IMR-90 (cell line): ENCODE results near the gene TBC1D22A. TPM values are rescaled to one million over a fixed set of nuclear protein-coding genes. Genes with fewer than 3 reads are reported as not detected.

Source experiments
- ATAC-seq: fragments of 200-7000 bp; cut with Tn5 transposase; 2 replicates; pipeline ENCODE4 v1.9.1; 2020; ENCODE audit warnings: low read depth, mild to moderate bottlenecking, moderate library complexity
- BruUV-seq: library from RNA; stranded (reverse); fragments of 400-500 nt; replicated peaks from 2 replicates; lab custom pipeline; 2021; lab: Mats Ljungman, UMichigan
- CTCF ChIA-PET: fragments of 300-600 bp; formaldehyde crosslinking; extraction: SDS; loops from one replicate; lab custom pipeline; 2021; ENCODE audit warnings: antibody characterized with exemption; lab: Yijun Ruan, JAX
- POLR2A ChIA-PET: fragments of 300-600 bp; sonication (Branson Sonifier 250); formaldehyde crosslinking; loops from one replicate; lab custom pipeline; 2022; ENCODE audit warnings: antibody characterized with exemption; ENCODE audit not compliant: unreplicated experiment; lab: Charles Lee
- DNase-seq: peaks from one replicate; pipeline ENCODE4 v3.0.0; 2013
- H2AFZ ChIP-seq: replicated peaks from 2 replicates; pipeline ENCODE3; 2013; ENCODE audit warnings: low read length, mild to moderate bottlenecking; ENCODE audit not compliant: poor library complexity
- H2AK5ac ChIP-seq: 2 replicates; pipeline ENCODE4 v1.6.1; 2013; ENCODE audit warnings: low read depth, low read length, inconsistent platforms
- H2AK9ac ChIP-seq: replicated peaks from 2 replicates; pipeline ENCODE3; 2013; ENCODE audit warnings: mild to moderate bottlenecking, low read depth, low read length, moderate library complexity; ENCODE audit not compliant: poor library complexity
- H2BK120ac ChIP-seq: 2 replicates; pipeline ENCODE4 v1.6.1; 2013; ENCODE audit warnings: low read depth, low read length, inconsistent platforms
- H2BK15ac ChIP-seq: 3 replicates; pipeline ENCODE4 v1.6.1; 2013; ENCODE audit warnings: low read depth, low read length, inconsistent platforms
- H2BK20ac ChIP-seq: 2 replicates; pipeline ENCODE4 v1.6.1; 2013; ENCODE audit warnings: low read depth, mild to moderate bottlenecking, inconsistent platforms, low read length, moderate library complexity
- H2BK5ac ChIP-seq: 2 replicates; pipeline ENCODE4 v1.6.1; 2013; ENCODE audit warnings: mild to moderate bottlenecking, low read depth, low read length, inconsistent platforms; ENCODE audit not compliant: poor library complexity, severe bottlenecking
- H3K14ac ChIP-seq: replicated peaks from 2 replicates; pipeline ENCODE4 v1.6.1; 2013; ENCODE audit warnings: low read depth, low read length, inconsistent platforms
- H3K18ac ChIP-seq: 2 replicates; pipeline ENCODE4 v1.6.1; 2013; ENCODE audit warnings: low read depth, low read length, control low read depth
- H3K23ac ChIP-seq: 2 replicates; pipeline ENCODE4 v1.6.1; 2013; ENCODE audit warnings: low read depth, low read length, inconsistent platforms
- H3K27ac ChIP-seq: 2 replicates; pipeline ENCODE4 v1.5.1; 2013; ENCODE audit warnings: mild to moderate bottlenecking, control low read depth, low read length; ENCODE audit not compliant: insufficient read depth
- H3K27me3 ChIP-seq: 2 replicates; pipeline ENCODE4 v1.6.1; 2013; ENCODE audit warnings: low read length; ENCODE audit not compliant: control insufficient read depth, insufficient read depth
- H3K36me3 ChIP-seq: 2 replicates; pipeline ENCODE4 v1.6.1; 2013; ENCODE audit warnings: low read length, mixed read lengths; ENCODE audit not compliant: control insufficient read depth, insufficient read depth
- H3K4ac ChIP-seq: 2 replicates; pipeline ENCODE4 v1.6.1; 2013; ENCODE audit warnings: low read depth, low read length, inconsistent platforms
- H3K4me1 ChIP-seq: 2 replicates; pipeline ENCODE4 v1.6.1; 2013; ENCODE audit warnings: low read length, mixed read lengths; ENCODE audit not compliant: control insufficient read depth, insufficient read depth
- H3K4me2 ChIP-seq: 2 replicates; pipeline ENCODE4 v1.6.1; 2013; ENCODE audit warnings: low read depth, mild to moderate bottlenecking, control low read depth, low read length, moderate library complexity
- H3K4me3 ChIP-seq: 2 replicates; pipeline ENCODE4 v1.5.1; 2013; ENCODE audit warnings: low read depth, mild to moderate bottlenecking, control low read depth, low read length, moderate library complexity; ENCODE audit not compliant: insufficient read depth
- H3K56ac ChIP-seq: 2 replicates; pipeline ENCODE4 v1.6.1; 2013; ENCODE audit warnings: low read length, inconsistent platforms; ENCODE audit not compliant: insufficient read depth; ENCODE audit errors: extremely low read depth
- H3K79me1 ChIP-seq, 2 experiments: 2 replicates each; pipeline ENCODE4 v1.6.1; 2013; ENCODE audit warnings: low read length in 2 of 2, inconsistent platforms in 1 of 2, low read depth in 1 of 2
- H3K9ac ChIP-seq: 2 replicates; pipeline ENCODE4 v1.6.1; 2013; ENCODE audit warnings: low read depth, low read length, control low read depth
- H3K9me1 ChIP-seq: 2 replicates; pipeline ENCODE4 v1.6.1; 2013; ENCODE audit warnings: low read length, inconsistent platforms; ENCODE audit not compliant: insufficient read depth
- H3K9me3 ChIP-seq: 2 replicates; pipeline ENCODE4 v1.6.1; 2013; ENCODE audit warnings: low read length; ENCODE audit not compliant: control insufficient read depth, insufficient read depth
- H4K20me1 ChIP-seq: 2 replicates; pipeline ENCODE4 v1.6.1; 2013; ENCODE audit warnings: low read length, inconsistent platforms; ENCODE audit not compliant: insufficient read depth
- H4K5ac ChIP-seq: 2 replicates; pipeline ENCODE4 v1.6.1; 2013; ENCODE audit warnings: mild to moderate bottlenecking, low read depth, low read length, control low read depth
- H4K8ac ChIP-seq, 2 experiments: 2 replicates each; pipeline ENCODE4 v1.6.1; 2013; ENCODE audit warnings: low read depth in 2 of 2, low read length in 2 of 2, control low read depth in 1 of 2, inconsistent platforms in 1 of 2
- H4K91ac ChIP-seq: 2 replicates; pipeline ENCODE4 v1.6.1; 2013; ENCODE audit warnings: low read depth, low read length, inconsistent platforms; ENCODE audit not compliant: insufficient read depth
- ELK1 ChIP-seq: fragments of 150-350 bp; IDR thresholded peaks from 2 replicates; pipeline ENCODE4 v1.6.1; 2016; ENCODE audit warnings: low read depth, mild to moderate bottlenecking, low read length, moderate library complexity, borderline replicate concordance
- WGBS, 2 experiments: methylation state at CpG; one replicate each; pipeline versions ENCODE4 v1.1.5 to v1.1.7; 2013; ENCODE audit warnings: missing lambda C conversion rate in 2 of 2; ENCODE audit not compliant: insufficient read length in 1 of 2; ENCODE audit errors: extremely low coverage in 2 of 2; 5-methylcytosine and 5-hydroxymethylcytosine counted together
- dilution Hi-C: fragments of 300-500 bp; cut with HindIII; formaldehyde crosslinking; loops from one replicate; pipeline ENCODE4 v1.14.3; 2018; ENCODE audit warnings: low sequenced_read_pairs; ENCODE audit not compliant: unreplicated experiment
- in situ Hi-C: fragments of 300-500 bp; cut with MboI; formaldehyde crosslinking; loops from 3 replicates; pipeline ENCODE4 v1.14.3; 2019; ENCODE audit warnings: low sequenced_read_pairs, inconsistent platforms, mixed read lengths
- intact Hi-C: fragments of 100-400 bp; cut with micrococcal nuclease; formaldehyde crosslinking; loops from 2 replicates; pipeline ENCODE4 v1.10.0; 2022
- polyA plus RNA-seq, 3 experiments: library from polyadenylated mRNA; depleted of rRNA; stranded (reverse); fragments of >200 nt; gene quantifications; 2 replicates each; pipeline ENCODE4 v1.2.3, GENCODE V29; 2012; ENCODE audit warnings: low replicate concordance in 1 of 3
- total RNA-seq: library from RNA; depleted of rRNA; stranded (reverse); fragments of >200 nt; gene quantifications from 2 replicates; pipeline ENCODE4 v1.2.3, GENCODE V29; 2012

Gene TBC1D22A
- total and polyA plus RNA-seq, 2 of the 4 experiments (the other 2 are of a cell fraction): 9.0 to 16.7 TPM

DNA sequence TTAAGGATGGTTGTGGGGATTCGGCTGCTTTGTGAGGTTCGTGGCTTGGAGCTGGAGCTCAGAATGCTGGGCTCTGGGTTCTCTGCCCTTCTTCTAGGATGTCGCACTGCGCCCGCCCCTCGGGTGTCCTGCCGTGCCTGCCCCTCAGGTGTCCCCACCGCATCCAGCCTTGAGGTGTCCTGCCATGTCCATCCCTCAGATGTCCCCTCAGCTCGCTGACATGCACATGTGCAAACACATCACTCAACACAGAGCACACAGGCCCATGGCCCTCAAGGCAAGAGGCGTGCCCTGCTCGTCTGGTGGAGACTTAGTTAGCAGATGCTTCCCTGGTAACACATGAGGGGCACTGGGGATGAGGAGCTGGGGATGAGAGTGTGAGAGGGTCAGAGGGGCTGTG lies 359.3 kb downstream of the TBC1D22A start:
- H3K9me3 ChIP-seq: no peaks in the 10 kb centered on the region
- 97% methylated on average over 6 of the region's 11 CpGs; no CpG with 5 or more reads in 1 of the 2 experiments for WGBS, 2 experiments
- H4K5ac ChIP-seq: no peak overlapping the region
- H3K36me3 ChIP-seq: no peaks in the 10 kb centered on the region
- ATAC-seq (no peak), DNase-seq (no peak)
- H2BK5ac ChIP-seq: no peak overlapping the region
- no peak overlapping the region for H3K27ac ChIP-seq
- H2BK15ac ChIP-seq: no peak overlapping the region
- in situ Hi-C loops: no loop called here
- no peak overlapping the region for H2AK9ac ChIP-seq
- no peaks in the 10 kb centered on the region for H3K4me1 ChIP-seq
- H4K91ac ChIP-seq: no peak overlapping the region
- no peak overlapping the region for H3K4me2 ChIP-seq
- H3K14ac ChIP-seq: no peak overlapping the region
- H3K23ac ChIP-seq: no peak overlapping the region
- H3K18ac ChIP-seq: no peak overlapping the region
- H3K79me1 ChIP-seq: no peaks in the 10 kb centered on the region
- H2BK120ac ChIP-seq: no peak overlapping the region
- CTCF ChIA-PET: no interaction called here
- H3K9me1 ChIP-seq: no peaks in the 10 kb centered on the region; the same call in 1 of the 2 replicates
- H2AFZ ChIP-seq: no peak overlapping the region
- H4K20me1 ChIP-seq: no peaks in the 10 kb centered on the region
- no peak overlapping the region for H2AK5ac ChIP-seq
- no peak overlapping the region for H3K9ac ChIP-seq
- TF ChIP-seq ELK1: no peak
- POLR2A ChIA-PET: no interaction called here
- H3K4me3 ChIP-seq: no peak overlapping the region
- no TSS peak for BruUV-seq
- no peak overlapping the region for H2BK20ac ChIP-seq
- intact Hi-C loops: no loop called here
- dilution Hi-C loops: no loop called here
- no peak overlapping the region for H4K8ac ChIP-seq
- H3K4ac ChIP-seq: no peak overlapping the region
- H3K56ac ChIP-seq: no peak overlapping the region
- no peaks in the 10 kb centered on the region for H3K27me3 ChIP-seq
